Measurements from ENCODE around the gene NMBR. TPM values are rescaled to one million over a fixed set of nuclear protein-coding genes. Genes with fewer than 3 reads are reported as not detected.
"Not testable (repeated sequence)": the region's sequence is repeated elsewhere in the genome, so short reads cannot be mapped to it uniquely, and the experiment has no call there.

The NMBR gene
- not detected for total RNA-seq

DNA sequence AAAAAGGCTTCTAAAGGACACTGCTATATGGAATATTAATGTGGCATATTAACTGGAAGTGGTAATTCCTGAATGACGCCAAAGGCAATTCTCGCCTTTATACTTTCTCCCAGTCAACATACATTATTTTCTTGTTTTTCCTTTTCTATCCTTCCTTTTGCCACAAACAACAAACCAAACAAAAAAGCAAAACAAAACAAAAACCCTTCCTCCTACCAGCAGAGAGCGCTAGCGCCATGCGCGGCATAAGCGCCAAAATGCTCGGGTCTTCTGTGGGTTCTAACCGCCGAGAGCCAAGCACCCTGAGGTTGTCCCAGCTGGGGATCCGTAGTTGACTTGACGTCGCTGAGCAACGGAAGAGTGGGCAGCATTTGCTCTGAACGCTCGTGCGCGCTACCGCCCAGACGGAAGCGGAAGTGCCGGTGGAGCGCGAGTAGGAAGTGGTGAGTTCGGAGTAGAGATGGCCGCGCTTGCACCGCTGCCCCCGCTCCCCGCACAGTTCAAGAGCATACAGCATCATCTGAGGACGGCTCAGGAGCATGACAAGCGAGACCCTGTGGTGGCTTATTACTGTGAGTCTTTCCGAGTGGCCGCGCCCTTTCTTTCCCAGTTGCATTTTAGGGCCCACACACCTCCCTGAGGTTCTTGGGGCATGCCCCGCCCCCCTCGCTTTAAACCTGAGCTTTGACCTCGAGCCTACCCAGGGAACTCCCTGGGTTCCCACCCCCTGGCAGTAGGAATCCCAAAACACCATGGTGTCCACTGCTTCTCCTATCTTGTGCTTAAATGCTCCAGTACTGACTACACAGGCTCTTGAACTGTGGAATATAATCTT, at the start of gene NMBR, which contains the start of gene VTA1:
Gene NMBR (minus strand): TSS at position 295 of the 835 bp plus-strand sequence. CDS start 58,464 bp downstream, outside the sequence.
Gene VTA1 (plus strand): TSS at position 436 of the 835 bp plus-strand sequence. CDS start 25 bp downstream, at position 461.
- DNase-seq (ENCODE audit: low spot score in 2 of 2), result peak; percentile 88 to 97
- peak; percentile 99 for ATAC-seq
- peak within 1 kb of the TSS; percentile 82 to 89 for H3K27ac Mint-ChIP-seq

DNA sequence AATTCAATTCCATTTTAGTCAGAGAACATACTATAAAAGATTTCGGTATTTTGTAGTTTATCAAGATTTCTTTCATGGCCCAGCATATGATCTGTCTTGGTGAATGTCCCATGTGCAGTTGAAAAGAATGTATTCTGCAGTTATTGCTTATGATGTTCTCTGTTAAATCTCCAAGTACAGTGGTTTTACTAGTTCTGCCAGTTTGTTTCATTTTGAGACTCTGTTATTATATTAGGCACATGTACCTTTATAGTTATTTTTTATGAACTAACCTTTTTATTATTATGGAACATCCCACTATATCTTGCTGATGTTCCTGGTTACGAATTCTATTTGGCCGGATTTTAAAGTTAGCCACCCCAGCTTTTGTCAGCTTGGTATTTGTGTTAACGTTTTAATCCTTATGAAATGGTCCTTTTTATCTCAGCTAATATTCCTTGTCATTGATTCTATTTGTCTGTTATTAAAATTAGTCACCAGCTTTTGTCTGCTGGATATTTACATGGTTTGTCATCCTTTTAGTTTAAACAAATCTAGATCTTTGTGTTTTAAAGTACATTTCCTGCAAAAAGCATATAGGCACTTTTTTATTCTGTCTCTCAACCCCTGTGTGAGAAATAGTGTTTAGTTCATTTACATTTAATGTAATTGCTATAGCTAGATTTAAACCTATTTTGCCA, 49.1 kb upstream of the NMBR start:
- peaks cover 0 to 21% of the 10 kb centered on the region in 2 donors for H3K36me3 Mint-ChIP-seq
- no peak for ATAC-seq
- H3K9me3 Mint-ChIP-seq, result no peaks in the 10 kb centered on the region
- DNase-seq (ENCODE audit: low spot score in 2 of 2), result no peak
- H3K27ac Mint-ChIP-seq, result no peak overlapping the region

More for the DNA sequence above, at the start of gene NMBR, which contains the start of gene VTA1:
- peaks cover 22 to 26% of the 10 kb centered on the region in 2 donors for H3K36me3 Mint-ChIP-seq
- H3K9me3 Mint-ChIP-seq, result no peaks in the 10 kb centered on the region

DNA sequence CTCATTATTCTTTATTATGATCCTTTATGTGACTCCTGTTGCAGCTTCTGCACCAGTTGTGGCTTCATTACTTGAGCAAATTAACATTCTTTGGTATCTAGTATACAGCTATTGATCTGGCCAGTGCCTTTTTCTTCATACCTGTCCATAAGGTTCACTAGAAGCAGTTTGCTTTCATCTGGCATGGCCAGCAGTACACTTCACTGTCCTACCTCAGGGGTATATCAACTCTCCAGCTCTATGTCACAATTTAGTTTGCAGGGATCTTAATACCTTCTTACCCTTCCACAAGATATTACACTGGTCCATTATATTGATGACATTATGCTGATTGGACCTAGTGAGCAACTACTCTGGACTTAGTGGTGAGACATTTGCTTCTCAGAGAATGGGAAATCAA, 46.7 kb upstream of the NMBR start:
- ATAC-seq (no peak), DNase-seq (ENCODE audit: low spot score in 2 of 2) (no peak)
- Mint-ChIP-seq H3K9me3 (no peaks in the 10 kb centered on the region), H3K36me3 (peaks cover 0 to 21% of the 10 kb centered on the region in 2 donors), H3K27ac (no peak overlapping the region)

DNA sequence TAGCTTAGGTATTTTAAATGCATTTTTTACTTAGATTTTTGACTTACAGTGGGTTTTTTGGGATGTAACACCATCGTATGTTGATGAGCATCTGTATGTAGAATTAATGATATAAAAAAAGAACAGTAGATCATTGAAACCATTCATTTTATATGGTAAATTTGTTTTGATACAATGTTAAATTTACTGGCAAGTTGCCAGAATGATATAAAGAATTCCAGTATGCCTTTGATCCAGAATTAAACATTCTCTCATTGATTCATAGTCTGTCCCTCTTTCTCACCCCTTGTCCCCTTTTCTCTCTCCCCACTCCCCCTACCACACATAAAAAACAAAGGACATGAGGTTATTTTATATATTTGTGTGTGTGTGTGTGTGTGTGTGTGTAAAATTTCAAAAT, 45.4 kb upstream of the NMBR start:
- Mint-ChIP-seq H3K27ac (no peak overlapping the region), H3K36me3 (peaks cover 0 to 21% of the 10 kb centered on the region in 2 donors), H3K9me3 (no peaks in the 10 kb centered on the region)
- ATAC-seq, result no peak
- no peak for DNase-seq (ENCODE audit: low spot score in 2 of 2)

DNA sequence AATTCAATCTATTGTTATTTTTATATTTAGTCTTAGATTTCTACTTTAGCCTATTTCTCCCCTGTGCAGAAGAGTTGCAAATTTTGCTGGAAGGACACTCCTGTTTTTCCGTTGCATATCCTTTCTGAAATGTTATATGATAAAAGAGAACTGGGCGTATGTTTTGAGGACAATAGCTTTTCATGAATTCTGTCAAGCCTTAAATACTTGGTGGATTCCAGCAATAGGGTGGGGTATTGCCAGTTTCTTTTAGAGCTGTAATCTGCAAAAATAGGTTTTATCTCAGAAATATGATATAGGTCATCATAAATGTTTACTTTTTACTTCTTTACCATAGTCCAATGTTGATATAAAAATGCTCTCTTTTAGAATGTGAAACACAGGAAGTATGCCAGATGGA, 42.1 kb upstream of the NMBR start:
- H3K27ac Mint-ChIP-seq, result no peak overlapping the region
- H3K9me3 Mint-ChIP-seq, result no peaks in the 10 kb centered on the region
- no peaks in the 10 kb centered on the region for H3K36me3 Mint-ChIP-seq
- DNase-seq (ENCODE audit: low spot score in 2 of 2) (no peak), ATAC-seq (no peak)

DNA sequence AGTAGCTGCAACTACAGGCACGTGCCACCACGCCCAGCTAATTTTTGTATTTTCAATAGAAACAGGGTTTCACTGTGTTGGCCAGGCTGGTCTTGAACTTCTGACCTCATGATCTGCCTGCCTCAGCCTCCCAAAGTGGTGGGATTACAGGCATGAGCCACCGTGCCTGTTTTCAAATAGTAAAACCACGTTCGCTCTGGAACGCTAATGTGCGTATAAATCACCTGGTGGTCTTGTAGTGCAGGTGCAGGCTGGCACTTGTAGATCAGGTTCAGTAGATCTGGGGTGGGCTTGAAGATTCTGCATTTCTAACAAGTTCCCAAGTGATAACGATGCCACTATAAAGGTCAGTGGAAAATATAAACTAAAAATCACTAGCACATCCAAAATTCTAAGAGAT, 41.4 kb upstream of the NMBR start:
- not testable (repeated sequence) for H3K9me3 Mint-ChIP-seq; DNase-seq (ENCODE audit: low spot score in 2 of 2); H3K27ac Mint-ChIP-seq; ATAC-seq; H3K36me3 Mint-ChIP-seq

DNA sequence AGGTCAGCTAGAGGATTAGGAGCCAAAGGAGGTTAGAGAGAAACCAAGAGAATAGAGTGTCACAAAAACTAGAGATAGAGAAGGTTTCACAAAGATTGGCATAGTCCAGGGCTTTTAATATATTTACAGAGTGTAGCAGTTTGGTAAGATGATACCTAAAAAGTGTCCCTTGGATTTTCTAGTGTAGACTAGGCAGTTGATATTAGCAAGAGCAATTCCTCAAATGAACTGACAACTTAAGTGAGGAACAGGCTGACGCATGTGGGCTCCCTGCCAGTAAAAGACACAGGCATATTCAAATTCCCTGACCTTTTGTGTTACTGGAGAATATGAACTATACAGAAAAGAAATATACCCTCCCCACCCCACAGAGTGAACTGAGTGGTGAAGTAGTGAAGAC, 40.3 kb upstream of the NMBR start:
- no peak overlapping the region for H3K27ac Mint-ChIP-seq
- H3K9me3 Mint-ChIP-seq, result no peaks in the 10 kb centered on the region
- peaks cover 0 to 7% of the 10 kb centered on the region in 2 donors for H3K36me3 Mint-ChIP-seq
- no peak for DNase-seq (ENCODE audit: low spot score in 2 of 2)
- no peak for ATAC-seq

DNA sequence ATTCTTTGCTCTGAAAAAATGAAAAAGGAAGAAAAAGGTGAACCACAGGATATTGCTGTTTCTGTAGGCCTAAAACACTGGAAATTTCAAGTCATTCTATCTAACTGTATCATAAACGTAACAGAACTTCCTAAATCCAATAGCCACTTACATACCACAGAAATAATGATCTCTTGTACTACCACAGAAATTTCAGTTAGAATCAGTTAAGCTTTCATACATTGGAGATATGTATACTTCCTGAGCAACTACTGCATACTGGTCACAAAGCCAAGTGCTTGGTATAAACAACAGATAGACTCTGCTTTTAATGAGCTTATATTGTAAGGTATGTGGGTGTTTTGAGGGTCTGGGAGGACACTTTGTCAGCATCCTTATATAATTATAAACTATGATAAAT, 38.7 kb upstream of the NMBR start:
- ATAC-seq (no peak), DNase-seq (ENCODE audit: low spot score in 2 of 2) (no peak)
- Mint-ChIP-seq H3K36me3 (peaks cover 0 to 12% of the 10 kb centered on the region in 2 donors), H3K9me3 (no peaks in the 10 kb centered on the region), H3K27ac (no peak overlapping the region)

DNA sequence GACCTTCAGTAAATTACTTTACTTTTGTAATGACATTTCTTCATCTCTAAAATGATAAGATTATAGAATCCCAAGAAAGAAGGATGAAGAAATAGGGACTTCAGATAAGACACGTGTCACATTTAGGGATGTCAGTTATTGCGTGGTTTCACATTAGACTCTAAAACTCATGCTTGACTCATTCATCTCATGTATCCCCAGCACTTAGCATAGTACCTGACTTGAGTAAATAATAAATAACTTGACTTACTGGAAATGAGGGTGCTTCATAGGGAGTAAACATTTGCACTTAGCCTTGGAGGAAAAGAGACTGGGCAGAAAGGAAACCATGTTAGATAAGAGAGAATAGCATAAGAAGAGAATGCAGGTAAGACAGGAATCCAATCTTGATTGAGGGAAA, 37.4 kb upstream of the NMBR start:
- Mint-ChIP-seq H3K36me3 (peaks cover 0 to 12% of the 10 kb centered on the region in 2 donors), H3K9me3 (no peaks in the 10 kb centered on the region), H3K27ac (no peak overlapping the region)
- DNase-seq (ENCODE audit: low spot score in 2 of 2) (no peak), ATAC-seq (no peak)

DNA sequence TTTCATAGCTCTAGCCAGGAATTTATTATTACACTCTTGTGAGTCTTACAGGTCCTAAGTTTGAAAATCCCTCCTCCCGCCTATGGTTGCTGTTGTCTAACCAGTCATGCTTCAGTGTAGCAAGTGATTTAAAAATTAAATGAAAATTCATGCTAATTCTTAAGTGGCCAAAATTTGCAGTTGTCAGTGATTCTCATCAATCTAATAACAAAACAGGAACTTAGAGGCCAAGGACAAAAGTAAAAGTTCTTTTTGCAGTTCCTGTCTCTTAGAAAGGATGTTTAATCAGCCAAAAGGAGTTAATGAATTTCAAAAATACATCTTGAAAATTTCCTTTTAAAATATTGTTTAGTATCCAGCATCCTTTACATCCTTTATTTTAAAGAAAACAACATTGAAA, 36.4 kb upstream of the NMBR start:
- Mint-ChIP-seq H3K36me3 (peaks cover 0 to 12% of the 10 kb centered on the region in 2 donors), H3K9me3 (no peaks in the 10 kb centered on the region), H3K27ac (no peak overlapping the region)
- DNase-seq (ENCODE audit: low spot score in 2 of 2) (no peak), ATAC-seq (no peak)

DNA sequence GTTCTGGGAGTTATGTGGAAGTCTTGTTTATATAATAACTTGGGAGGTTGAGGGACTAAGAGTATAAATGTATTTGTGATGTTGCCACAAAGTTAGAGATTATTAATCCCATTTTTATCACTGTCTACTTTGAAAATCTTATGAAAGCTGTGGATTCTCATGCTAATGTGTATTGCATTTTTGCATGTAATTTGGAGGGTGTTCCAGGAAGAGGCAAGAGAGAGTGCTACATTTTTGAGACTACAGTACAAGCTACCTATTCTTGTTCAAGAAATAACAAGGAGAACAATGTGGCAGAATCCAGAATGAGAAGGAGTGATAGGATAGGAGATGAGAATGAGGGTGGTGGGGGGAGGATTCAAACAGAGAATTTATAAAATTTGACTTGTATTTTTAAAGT, 35.1 kb upstream of the NMBR start:
- H3K9me3 Mint-ChIP-seq, result peaks cover 3 to 6% of the 10 kb centered on the region in 2 donors
- no peak for DNase-seq (ENCODE audit: low spot score in 2 of 2)
- H3K27ac Mint-ChIP-seq, result no peak overlapping the region
- peaks cover 13 to 25% of the 10 kb centered on the region in 2 donors for H3K36me3 Mint-ChIP-seq
- ATAC-seq, result no peak

DNA sequence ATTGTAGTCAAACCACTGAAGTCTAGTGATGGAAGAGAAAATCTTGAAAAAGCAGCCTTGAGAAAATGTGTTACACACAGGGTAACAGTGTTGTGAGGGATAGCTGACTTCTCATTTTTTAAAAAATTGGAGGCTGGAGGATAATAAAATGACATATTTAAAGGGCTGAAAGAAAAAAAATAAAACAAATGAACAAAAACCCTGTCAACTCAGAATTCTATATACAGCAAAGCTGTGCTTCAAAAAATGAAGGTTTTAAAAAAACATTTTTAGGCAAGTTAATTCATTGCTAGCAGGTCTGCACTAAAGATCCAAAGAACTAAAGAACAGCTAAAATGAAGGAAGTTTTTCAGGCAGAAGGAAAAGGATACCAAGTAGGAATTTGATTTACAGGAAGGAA, 31.2 kb upstream of the NMBR start:
- DNase-seq (ENCODE audit: low spot score in 2 of 2), result no peak
- Mint-ChIP-seq H3K9me3 (peaks cover 3 to 6% of the 10 kb centered on the region in 2 donors), H3K36me3 (peaks cover 45 to 64% of the 10 kb centered on the region in 2 donors), H3K27ac (no peak overlapping the region)
- ATAC-seq, result no peak

DNA sequence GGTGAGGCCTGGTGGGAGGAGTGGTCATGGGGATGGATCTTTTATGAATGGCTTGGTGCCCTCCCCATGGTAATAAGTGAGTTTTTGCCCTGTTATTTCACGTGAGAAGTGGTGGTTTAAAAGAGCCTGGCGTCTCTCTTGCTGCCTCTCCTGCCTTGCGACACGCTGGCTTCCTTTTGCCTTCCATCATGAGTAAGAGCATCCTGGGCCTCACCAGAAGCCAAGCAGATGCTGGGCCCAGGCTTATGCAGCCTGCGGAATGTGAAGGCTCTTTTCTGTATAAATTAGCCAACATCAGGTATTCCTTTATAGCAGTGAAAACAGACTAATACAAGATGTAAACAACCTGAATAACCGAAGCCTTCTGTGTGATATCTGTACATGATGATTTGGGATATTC, 27.8 kb upstream of the NMBR start:
- no peak for ATAC-seq
- peaks cover 53 to 61% of the 10 kb centered on the region in 2 donors for H3K36me3 Mint-ChIP-seq
- H3K9me3 Mint-ChIP-seq, result peaks cover 3 to 6% of the 10 kb centered on the region in 2 donors
- DNase-seq (ENCODE audit: low spot score in 2 of 2), result no peak
- H3K27ac Mint-ChIP-seq, result no peak overlapping the region

DNA sequence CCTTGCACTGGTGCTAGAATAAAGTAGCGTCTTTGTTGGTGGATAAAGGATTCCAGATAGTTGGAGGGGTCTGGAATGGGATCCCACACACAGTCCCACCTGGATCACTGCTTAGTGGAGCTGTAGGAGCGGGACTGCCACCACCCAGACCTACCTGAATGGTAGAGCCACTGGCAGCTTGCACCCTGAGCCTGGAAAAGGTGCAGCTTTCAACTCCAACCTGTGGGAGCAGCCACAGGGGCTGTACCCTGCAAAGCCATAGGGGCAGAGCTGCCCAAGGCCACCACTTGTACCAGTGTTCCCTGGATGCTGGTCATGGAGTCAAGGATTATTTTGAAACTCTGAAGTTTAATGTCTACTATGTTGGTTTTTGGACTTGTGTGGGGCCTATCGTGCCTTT, 27.1 kb upstream of the NMBR start:
- DNase-seq (ENCODE audit: low spot score in 2 of 2) (no peak), ATAC-seq (no peak)
- Mint-ChIP-seq H3K27ac (no peak overlapping the region), H3K36me3 (peaks cover 53 to 61% of the 10 kb centered on the region in 2 donors), H3K9me3 (peaks cover 3 to 6% of the 10 kb centered on the region in 2 donors)

DNA sequence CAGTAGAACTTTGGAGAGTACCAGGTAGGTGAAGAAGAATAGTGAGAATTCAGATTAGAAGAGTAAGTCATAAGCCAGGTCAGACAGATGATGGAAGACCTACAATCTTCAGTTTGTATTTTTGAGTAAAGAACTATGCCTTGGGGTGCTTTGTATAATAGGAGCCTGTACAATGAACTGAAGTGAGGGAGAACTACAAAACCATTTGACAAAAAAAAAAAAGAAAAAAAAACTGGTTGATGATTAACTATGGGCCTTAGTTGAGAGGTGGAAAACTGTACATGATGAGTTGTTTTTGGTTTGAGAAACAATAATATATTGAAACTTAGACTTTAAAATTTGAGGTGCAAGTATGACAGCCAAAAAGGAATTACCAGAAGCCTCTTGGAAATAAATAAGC, 25.8 kb upstream of the NMBR start:
- Mint-ChIP-seq H3K9me3 (peaks cover under 1 to 3% of the 10 kb centered on the region in 2 donors), H3K36me3 (peaks cover 48 to 56% of the 10 kb centered on the region in 2 donors), H3K27ac (peak overlapping the region in 1 of 2 donors; percentile 32)
- ATAC-seq, result no peak
- DNase-seq (ENCODE audit: low spot score in 2 of 2), result no peak

DNA sequence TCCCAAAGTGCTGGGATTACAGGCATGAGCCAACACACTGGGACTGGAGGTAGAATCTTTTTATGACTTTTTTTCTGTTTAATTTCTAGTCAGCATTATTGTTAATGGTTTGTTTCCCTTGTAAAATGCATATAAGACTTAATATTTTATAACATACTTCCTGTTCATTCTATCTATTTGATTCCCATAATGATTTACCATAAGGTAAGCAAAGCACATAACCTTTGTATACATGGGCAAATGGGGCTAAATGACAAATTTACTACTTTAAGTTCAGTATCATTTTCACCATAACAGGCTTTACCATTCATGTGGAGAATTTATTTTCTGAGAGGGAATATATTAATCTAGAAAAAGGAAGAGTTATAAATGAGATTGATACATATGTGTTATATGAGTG, 24.4 kb upstream of the NMBR start:
- peaks cover 35 to 42% of the 10 kb centered on the region in 2 donors for H3K36me3 Mint-ChIP-seq
- no peak for ATAC-seq

DNA sequence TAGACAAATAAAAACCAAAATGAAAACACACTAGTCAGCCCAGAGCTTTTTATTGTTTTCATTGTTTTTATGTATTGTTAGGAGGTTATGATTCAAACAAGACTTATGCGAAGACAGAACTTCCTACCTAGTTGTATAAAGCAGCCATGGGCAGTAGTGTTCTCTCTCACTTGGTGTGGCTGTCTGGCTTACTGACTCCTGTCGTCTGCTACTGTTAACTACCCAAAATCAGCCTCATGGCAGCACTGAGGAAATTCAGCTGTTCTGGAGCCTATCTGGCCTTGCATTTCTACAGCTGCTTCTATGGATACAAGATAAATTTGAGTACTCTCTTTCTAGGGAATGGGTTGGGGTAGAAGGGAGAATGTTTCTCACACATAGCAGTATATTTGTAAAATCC, 20.6 kb upstream of the NMBR start:
- ATAC-seq (no peak), DNase-seq (ENCODE audit: low spot score in 2 of 2) (no peak)
- Mint-ChIP-seq H3K36me3 (peaks cover 2 to 3% of the 10 kb centered on the region in 2 donors), H3K27ac (peak overlapping the region in 1 of 2 donors; percentile 36), H3K9me3 (no peaks in the 10 kb centered on the region)

More for the DNA sequence above, 24.4 kb upstream of the NMBR start:
- no peak for DNase-seq (ENCODE audit: low spot score in 2 of 2)
- H3K9me3 Mint-ChIP-seq, result no peaks in the 10 kb centered on the region
- no peak overlapping the region for H3K27ac Mint-ChIP-seq
